Measurements from ENCODE around the gene TRIM34. TPM values are rescaled to one million over a fixed set of nuclear protein-coding genes. Genes with fewer than 3 reads are reported as not detected.
"Not testable (repeated sequence)": the region's sequence is repeated elsewhere in the genome, so short reads cannot be mapped to it uniquely, and the experiment has no call there.

The TRIM34 gene
- total RNA-seq, 1 donor = 8.3 TPM

GRCh38 chr11:5646139-5646538, 21.3 kb downstream of the TRIM34 start:
- no peak overlapping the region for H2AFZ ChIP-seq (ENCODE audit: low read length)
- H4K20me1 ChIP-seq (ENCODE audit: insufficient read depth, low read length) = no peaks in the 10 kb centered on the region
- H3K27ac ChIP-seq (ENCODE audit: low read depth, low read length) = no peak overlapping the region
- no peak for TF ChIP-seq CTCF (IDR thresholded peaks at IDR 0.05; ENCODE audit: extremely low read depth, low read depth, low read length)
- no peaks in the 10 kb centered on the region for H3K27me3 ChIP-seq (ENCODE audit: insufficient read depth, low read length)
- H3K4me2 ChIP-seq (ENCODE audit: insufficient read depth, low read length) = no peak overlapping the region
- peaks cover 8% of the 10 kb centered on the region for H3K36me3 ChIP-seq (ENCODE audit: insufficient read depth, low read length)
- H3K79me2 ChIP-seq (ENCODE audit: insufficient read depth, low read length) = no peaks in the 10 kb centered on the region
- no peaks in the 10 kb centered on the region for H3K9me3 ChIP-seq (ENCODE audit: low read depth, low read length)
- no peak for DNase-seq (ENCODE audit: insufficient read length, low spot score, missing footprints)
- no peak overlapping the region for H3K4me3 ChIP-seq (ENCODE audit: insufficient read depth, low read length)
- no peaks in the 10 kb centered on the region for H3K4me1 ChIP-seq (ENCODE audit: insufficient read depth, low read length)

- no peak for TF ChIP-seq CTCF (IDR thresholded peaks at IDR 0.05; ENCODE audit: extremely low read depth, low read depth, low read length)
- Histone ChIP-seq H3K36me3 (ENCODE audit: insufficient read depth, low read length) (no peaks in the 10 kb centered on the region), H3K27ac (ENCODE audit: low read depth, low read length) (no peak overlapping the region), H4K20me1 (ENCODE audit: insufficient read depth, low read length) (no peaks in the 10 kb centered on the region), H2AFZ (ENCODE audit: low read length) (no peak overlapping the region), H3K79me2 (ENCODE audit: insufficient read depth, low read length) (no peaks in the 10 kb centered on the region), H3K4me2 (ENCODE audit: insufficient read depth, low read length) (no peak overlapping the region), H3K4me3 (ENCODE audit: insufficient read depth, low read length) (no peak overlapping the region), H3K9me3 (ENCODE audit: low read depth, low read length) (no peaks in the 10 kb centered on the region), H3K27me3 (ENCODE audit: insufficient read depth, low read length) (no peaks in the 10 kb centered on the region), H3K4me1 (ENCODE audit: insufficient read depth, low read length) (no peaks in the 10 kb centered on the region)
- DNase-seq (ENCODE audit: insufficient read length, low spot score, missing footprints) = no peak
Observed at GRCh38 chr11:5655474-5655873, 30.7 kb downstream of the TRIM34 start.

GRCh38 chr11:5656956-5657355, 32.2 kb downstream of the TRIM34 start:
- DNase-seq (ENCODE audit: insufficient read length, low spot score, missing footprints); H3K9me3 ChIP-seq (ENCODE audit: low read depth, low read length); H3K4me2 ChIP-seq (ENCODE audit: insufficient read depth, low read length); H3K79me2 ChIP-seq (ENCODE audit: insufficient read depth, low read length); H3K4me1 ChIP-seq (ENCODE audit: insufficient read depth, low read length); H3K36me3 ChIP-seq (ENCODE audit: insufficient read depth, low read length); H4K20me1 ChIP-seq (ENCODE audit: insufficient read depth, low read length); H3K27ac ChIP-seq (ENCODE audit: low read depth, low read length); H3K27me3 ChIP-seq (ENCODE audit: insufficient read depth, low read length); H3K4me3 ChIP-seq (ENCODE audit: insufficient read depth, low read length); H2AFZ ChIP-seq (ENCODE audit: low read length): not testable (repeated sequence)

GRCh38 chr11:5658318-5658717, 33.5 kb downstream of the TRIM34 start:
- Histone ChIP-seq H3K4me1 (ENCODE audit: insufficient read depth, low read length) (no peaks in the 10 kb centered on the region), H3K27ac (ENCODE audit: low read depth, low read length) (no peak overlapping the region), H3K4me2 (ENCODE audit: insufficient read depth, low read length) (no peak overlapping the region), H3K36me3 (ENCODE audit: insufficient read depth, low read length) (peaks cover 6% of the 10 kb centered on the region), H2AFZ (ENCODE audit: low read length) (no peak overlapping the region), H3K79me2 (ENCODE audit: insufficient read depth, low read length) (no peaks in the 10 kb centered on the region), H3K9me3 (ENCODE audit: low read depth, low read length) (no peaks in the 10 kb centered on the region), H3K27me3 (ENCODE audit: insufficient read depth, low read length) (no peaks in the 10 kb centered on the region), H3K4me3 (ENCODE audit: insufficient read depth, low read length) (no peak overlapping the region), H4K20me1 (ENCODE audit: insufficient read depth, low read length) (no peaks in the 10 kb centered on the region)
- DNase-seq (ENCODE audit: insufficient read length, low spot score, missing footprints) = no peak
- TF ChIP-seq CTCF (IDR thresholded peaks at IDR 0.05; ENCODE audit: extremely low read depth, low read depth, low read length) = no peak
